HG03378 (cell line): ENCODE data around the gene ARHGAP24.
"Not testable (repeated sequence)": the region's sequence is repeated elsewhere in the genome, so short reads cannot be mapped to it uniquely, and the experiment has no call there.

Source experiments
- ATAC-seq: cut with Tn5 transposase; IDR thresholded peaks from one replicate; pipeline ENCODE4 v1.9.1; 2021; ENCODE audit warnings: mild to moderate bottlenecking, moderate library complexity; ENCODE audit not compliant: unreplicated experiment

The ARHGAP24 gene

GRCh38 chr4:85482010-85482738 is 7.2 kb downstream of the ARHGAP24 start:
- no peak for ATAC-seq

DNA sequence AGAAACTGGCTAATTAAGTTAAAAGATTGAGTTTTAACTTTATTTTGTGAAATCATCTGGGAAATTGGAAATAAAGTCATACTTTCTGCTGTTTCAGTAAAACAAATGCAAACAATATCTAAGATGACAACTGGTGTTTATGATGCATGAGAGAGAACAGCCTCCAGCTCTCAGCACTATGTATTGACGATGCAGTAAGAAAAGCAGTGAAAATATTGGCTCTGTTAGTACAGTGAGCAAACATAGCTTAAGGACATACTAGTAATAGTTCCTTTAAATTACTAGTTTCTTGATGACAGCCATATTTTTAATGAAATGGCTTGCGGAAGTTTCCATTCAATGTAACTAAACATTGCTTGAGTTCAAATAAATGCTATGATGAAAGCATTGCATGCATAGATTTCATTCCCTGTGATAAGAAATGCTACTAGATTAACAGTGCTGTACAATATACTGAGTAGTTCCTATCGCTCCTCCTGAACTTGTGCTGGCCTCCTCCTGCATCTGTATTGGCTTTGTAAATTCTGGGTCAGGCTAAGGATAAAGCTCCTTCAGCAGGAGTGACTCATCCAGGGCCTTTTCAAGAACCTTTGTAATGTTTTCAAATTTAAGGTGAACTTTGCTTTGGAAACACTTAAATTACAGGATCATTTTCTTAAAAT is 11.6 kb downstream of the ARHGAP24 start:
- no peak for ATAC-seq

- ATAC-seq, result no peak
Observed at GRCh38 chr4:85488416-85488815, 13.5 kb downstream of the ARHGAP24 start.

DNA sequence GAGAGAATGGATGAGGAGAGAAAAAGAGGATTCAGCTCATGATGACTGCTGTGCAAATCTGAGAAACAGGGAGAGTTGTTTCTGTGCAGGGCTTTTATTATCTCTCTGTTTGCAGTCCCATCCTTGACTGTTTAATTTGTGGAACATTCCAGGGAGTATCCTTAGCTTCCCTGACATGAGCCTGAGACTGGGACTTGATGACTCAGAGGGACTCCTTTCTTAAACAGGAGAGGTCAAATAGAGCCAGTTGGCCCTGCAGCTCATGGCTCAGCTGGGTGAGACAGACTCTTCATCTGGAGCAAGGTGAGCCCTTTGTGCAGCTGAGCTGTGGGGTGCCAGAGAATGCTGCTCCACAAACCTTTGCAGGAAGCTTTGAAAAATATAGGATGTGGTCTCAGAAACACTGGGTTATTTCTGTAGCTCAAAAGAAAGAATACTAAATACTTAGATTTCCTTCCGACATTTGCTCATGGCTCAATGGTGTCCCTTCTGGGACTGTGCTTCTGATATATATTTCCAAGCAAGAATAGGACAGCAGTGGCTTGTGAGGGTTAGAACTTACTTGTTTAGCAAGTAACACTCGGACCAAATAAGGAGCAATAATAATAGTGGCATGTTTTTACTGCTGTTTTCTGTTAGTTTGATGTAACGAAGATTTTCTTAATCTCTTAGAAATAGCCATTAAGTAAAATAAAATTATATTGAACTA is 14.5 kb downstream of the ARHGAP24 start:
- ATAC-seq, result no peak

- peak; percentile 54 for ATAC-seq
Observed at GRCh38 chr4:85491527-85491926, 16.6 kb downstream of the ARHGAP24 start.

DNA sequence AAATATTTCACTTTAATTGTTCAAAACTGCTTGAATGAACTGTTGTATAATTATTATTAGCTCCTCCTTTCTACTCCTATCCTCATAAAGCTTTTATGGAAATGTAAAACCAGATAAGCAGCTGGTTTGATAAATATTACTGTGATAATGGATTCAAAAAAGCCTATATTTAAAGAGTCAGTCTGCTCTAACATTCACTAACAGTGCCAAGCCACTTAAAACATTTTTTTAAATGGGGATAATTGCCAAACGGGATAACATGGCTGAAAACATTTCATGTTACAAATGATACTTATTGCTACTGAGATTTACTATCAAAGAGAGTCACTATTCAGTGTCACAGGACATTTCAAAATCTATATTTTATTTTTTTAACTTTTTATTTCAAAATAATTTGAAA is 17.4 kb downstream of the ARHGAP24 start:
- ATAC-seq, result no peak

DNA sequence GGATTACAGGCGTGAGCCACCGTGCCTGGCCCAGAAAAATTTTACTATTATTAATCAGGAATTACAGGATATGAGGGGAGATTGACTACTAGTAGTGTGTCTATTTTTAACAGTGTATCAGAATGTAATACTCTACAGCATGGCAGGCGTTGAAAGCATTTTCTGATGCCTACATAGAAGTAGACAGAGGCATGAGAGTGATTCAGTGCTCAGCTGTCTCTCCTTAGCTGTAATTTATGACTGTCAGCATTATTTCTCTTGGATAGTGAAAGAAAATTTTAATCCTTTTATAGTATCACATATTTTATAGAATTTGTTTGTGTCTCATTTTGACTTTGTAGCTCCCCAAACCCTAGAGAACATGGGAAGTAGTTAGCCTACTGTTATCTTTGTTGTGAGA is 20.7 kb downstream of the ARHGAP24 start:
- ATAC-seq, result no peak

GRCh38 chr4:85496126-85496849 is 21.3 kb downstream of the ARHGAP24 start:
- ATAC-seq, result no peak

DNA sequence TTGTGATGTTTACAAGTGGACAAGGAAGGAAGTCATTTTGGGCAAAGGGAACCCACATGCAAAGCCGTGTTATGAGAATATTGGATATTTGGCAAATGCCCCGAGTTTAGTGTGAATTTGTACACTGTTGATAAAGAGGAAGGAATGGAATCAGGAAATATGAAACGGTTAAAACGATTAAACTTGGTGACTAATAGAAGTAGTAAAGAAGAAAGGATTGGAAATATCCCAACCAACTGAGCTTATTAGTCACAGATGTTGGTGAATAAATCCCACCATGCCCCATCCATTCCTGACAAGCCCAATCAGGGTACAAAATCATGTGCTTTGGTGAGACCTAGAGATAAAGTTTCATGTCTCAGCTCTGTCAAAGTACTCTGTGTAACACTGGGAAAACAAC is 22.0 kb downstream of the ARHGAP24 start:
- ATAC-seq, result no peak

DNA sequence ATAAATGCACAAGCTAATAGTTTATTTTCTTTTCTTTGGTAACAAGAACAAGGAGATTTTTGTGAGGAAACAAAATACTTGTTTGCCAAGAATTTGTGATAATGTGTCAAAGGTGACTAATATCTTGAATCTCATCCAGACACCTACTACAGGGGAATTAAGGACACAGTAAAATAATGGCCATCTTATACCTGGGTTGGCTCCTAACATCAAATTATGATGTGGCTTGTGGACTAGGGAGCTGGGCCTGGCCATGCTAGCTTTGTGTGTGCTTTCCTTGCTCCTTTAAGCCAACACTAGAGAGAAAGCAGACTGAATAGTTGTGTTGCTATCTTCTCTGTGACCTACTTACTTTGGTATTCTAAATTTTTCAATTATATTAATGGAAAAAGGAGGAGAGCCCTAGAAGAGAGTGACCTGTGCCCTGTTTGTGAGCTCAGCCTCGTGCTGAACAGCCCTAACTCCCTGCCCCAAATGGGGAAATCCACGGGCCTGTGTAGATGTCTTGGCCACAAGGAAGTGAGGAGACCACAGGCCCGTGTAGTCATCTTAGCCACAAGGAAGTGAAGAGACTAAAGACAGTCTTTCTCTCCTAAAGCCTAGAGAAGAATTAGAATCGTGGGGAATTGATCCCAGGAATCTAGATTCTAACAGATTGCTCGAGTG is 23.3 kb downstream of the ARHGAP24 start:
- peak; percentile 96 for ATAC-seq

DNA sequence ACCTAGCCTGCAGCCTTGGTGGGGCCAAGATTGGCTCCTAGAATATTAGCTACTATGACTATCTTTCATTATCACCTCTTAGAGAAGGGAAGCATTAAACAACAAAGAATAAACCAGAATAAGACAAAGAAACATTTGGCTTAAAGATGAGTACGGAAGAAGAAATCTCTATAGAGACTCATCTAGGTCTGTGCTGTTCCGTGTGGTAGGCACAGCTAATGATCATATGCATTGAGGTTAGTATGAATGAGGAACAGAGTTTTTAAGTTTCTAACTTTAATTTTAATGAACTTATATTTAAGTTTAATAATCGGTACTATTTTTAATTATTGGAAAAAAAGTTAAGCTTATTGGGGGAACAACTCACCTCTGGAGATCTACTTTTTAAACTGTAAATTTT is 24.6 kb downstream of the ARHGAP24 start:
- no peak for ATAC-seq

DNA sequence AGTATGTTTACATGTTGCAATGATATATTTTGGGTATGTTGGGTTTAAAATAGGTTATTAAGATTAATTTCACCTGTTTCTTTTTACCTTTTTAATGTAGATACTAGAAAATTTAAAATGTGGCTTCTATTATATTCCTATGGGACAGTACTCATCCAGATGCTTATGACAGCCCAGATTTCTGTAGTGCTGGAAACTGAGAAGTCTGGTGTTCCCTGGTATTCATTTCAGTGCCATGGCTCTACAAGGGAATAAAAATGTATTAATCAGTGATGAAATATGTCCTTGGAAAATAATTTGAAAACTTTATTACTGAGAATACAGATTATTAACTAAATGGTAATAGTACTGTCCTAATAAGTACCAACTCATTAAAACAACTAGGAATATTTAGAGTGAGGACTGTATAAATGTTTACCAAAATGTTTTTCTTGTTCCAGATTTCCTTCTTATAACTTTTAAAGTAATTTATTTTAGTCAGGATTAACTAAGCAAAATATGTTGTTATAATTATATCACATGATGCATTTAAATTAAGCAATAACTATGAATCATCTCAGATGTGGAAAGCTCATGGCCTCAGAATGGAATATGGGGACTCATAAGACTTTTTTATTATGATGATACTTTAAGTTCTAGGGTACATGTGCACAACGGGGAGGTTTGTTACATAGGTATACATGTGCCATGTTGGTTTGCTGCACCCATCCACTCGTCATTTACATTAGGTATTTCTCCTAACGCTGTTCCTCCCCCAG is 25.3 kb downstream of the ARHGAP24 start:
- no peak for ATAC-seq

DNA sequence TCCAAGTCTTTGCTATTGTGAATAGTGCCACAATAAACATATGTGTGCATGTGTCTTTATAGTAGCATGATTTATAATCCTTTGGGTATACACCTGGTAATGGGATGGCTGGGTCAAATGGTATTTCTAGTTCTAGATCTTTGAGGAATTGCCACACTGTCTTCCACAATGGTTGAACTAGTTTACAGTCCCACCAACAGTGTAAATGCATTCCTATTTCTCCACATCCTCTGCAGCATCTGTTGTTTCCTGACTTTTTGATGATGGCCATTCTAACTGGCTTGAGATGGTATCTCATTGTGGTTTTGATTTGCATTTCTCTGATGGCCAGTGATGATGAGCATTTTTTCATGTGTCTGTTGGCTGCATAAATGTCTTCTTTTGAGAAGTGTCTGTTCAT is 26.2 kb downstream of the ARHGAP24 start:
- not testable (repeated sequence) for ATAC-seq

DNA sequence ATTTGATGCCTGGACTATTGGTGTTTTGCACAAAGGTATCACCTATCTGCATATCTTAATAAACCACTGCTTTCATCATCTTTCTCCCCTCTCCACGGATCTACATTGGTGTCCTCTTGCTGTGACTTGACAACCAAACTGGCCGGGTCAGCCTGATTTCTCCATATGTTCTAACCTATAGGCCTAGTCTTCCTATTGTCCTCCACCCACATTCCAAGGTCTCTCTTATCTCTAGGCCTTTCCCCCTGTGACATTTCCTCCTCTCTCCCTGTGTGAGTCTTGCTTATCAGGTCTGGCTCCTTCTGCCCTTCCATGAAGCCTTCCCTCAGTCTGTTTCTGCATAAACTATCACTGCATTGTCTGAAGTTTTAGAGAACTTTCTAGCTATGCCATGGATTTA is 33.7 kb downstream of the ARHGAP24 start:
- no peak for ATAC-seq

GRCh38 chr4:85509882-85510631 is 35.1 kb downstream of the ARHGAP24 start:
- ATAC-seq, result no peak

DNA sequence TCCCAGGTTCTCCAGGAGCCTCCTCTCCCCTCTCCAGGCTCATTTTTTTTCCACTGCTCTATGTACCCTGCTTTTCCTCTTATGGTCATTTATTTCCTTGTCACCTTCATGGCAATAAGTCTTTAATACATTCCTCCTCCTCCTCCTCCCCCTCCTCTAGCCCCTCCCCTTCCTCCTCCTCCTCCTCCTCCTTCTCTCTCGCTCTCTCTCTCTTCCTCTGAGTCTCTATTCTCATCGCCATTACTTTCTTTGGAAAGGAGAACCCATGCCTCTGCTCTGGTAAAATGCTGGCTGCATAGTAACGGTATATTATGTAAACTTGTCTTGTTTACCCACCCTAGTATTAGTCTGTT is 35.7 kb downstream of the ARHGAP24 start:
- no peak for ATAC-seq

GRCh38 chr4:85512446-85513205 is 37.7 kb downstream of the ARHGAP24 start:
- no peak for ATAC-seq

GRCh38 chr4:85514117-85514516 is 39.2 kb downstream of the ARHGAP24 start:
- ATAC-seq, result no peak

- no peak for ATAC-seq
Observed at GRCh38 chr4:85514783-85515182, 39.8 kb downstream of the ARHGAP24 start.
